GM12892 (cell line): ENCODE results near the gene ZFHX2.

Experiments
- POLR2A ChIP-seq: IDR thresholded peaks from 2 replicates; pipeline ENCODE4 v1.6.1; 2011; ENCODE audit warnings: low read depth, low read length, control low read depth
- POLR2AphosphoS5 ChIP-seq: IDR thresholded peaks from 2 replicates; pipeline ENCODE4 v1.6.1; 2011; ENCODE audit warnings: low read depth, low read length, control low read depth
- TAF1 ChIP-seq: IDR thresholded peaks from 2 replicates; pipeline ENCODE4 v1.6.1; 2011; ENCODE audit warnings: low read depth, mild to moderate bottlenecking, control low read depth, low read length, borderline replicate concordance

DNA sequence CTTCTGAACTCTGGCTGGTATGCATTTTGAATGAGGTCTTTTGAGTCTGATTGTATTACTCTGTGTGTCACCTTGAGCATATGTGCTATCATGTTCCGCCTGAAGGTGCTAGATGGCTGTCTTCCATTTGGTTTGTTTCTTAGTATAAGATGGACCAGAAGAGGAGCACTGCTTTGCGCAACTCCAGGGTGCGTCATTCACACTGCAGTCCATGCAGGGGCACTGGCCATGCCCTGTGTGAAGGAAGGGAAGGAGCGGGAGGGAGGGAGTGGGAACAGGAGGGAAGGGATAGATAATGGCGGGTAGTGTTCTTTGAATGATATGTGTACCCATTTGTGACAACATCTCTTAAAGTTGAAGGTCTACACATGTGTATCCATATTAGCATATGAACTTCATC, 8.2 kb downstream of the ZFHX2 start:
- TF ChIP-seq POLR2AphosphoS5, result no peak
- no peak for TF ChIP-seq POLR2A
- TF ChIP-seq TAF1, result no peak
